Panc1 (cell line): ENCODE measurements around the gene FARP1. TPM values are rescaled to one million over a fixed set of nuclear protein-coding genes. Genes with fewer than 3 reads are reported as not detected.

ENCODE experiments used
- ATAC-seq: fragments of 200-7000 bp; cut with Tn5 transposase; 2 replicates; pipeline ENCODE4 v1.9.1; 2020; ENCODE audit warnings: mild to moderate bottlenecking, moderate library complexity
- BruUV-seq: library from RNA; stranded (reverse); fragments of 400-500 nt; replicated peaks from 2 replicates; lab custom pipeline; 2021; lab: Mats Ljungman, UMichigan
- CTCF ChIA-PET: fragments of 300-600 bp; sonication (Branson Sonifier 250); formaldehyde crosslinking; loops from one replicate; lab custom pipeline; 2022; ENCODE audit warnings: antibody characterized with exemption; lab: Charles Lee
- POLR2A ChIA-PET: fragments of 300-600 bp; sonication (Branson Sonifier 250); formaldehyde crosslinking; loops from one replicate; lab custom pipeline; 2022; ENCODE audit warnings: antibody characterized with exemption; lab: Charles Lee
- DNase-seq: peaks from one replicate; pipeline ENCODE4 v3.0.0-alpha.2; 2010; ENCODE audit warnings: low read depth, low spot score
- H3K27ac ChIP-seq: 2 replicates; pipeline ENCODE4 v1.5.1; 2011; ENCODE audit warnings: mild to moderate bottlenecking, low read length, inconsistent platforms
- H3K27me3 ChIP-seq: fragments of 200-500 bp; sonication (Bioruptor generic); 2 replicates; pipeline ENCODE4 v1.6.0; 2014; ENCODE audit warnings: low read length, inconsistent platforms; ENCODE audit not compliant: control insufficient read depth, insufficient read depth
- H3K36me3 ChIP-seq: fragments of 200-500 bp; sonication (Bioruptor generic); 2 replicates; pipeline ENCODE4 v1.5.1; 2014; ENCODE audit warnings: inconsistent platforms, mild to moderate bottlenecking, low read length, moderate library complexity; ENCODE audit not compliant: control insufficient read depth, insufficient read depth
- H3K4me1 ChIP-seq: 2 replicates; pipeline ENCODE4 v1.5.1; 2011; ENCODE audit warnings: inconsistent platforms, mild to moderate bottlenecking, low read length, moderate library complexity; ENCODE audit not compliant: control insufficient read depth, insufficient read depth
- H3K4me3 ChIP-seq, 2 experiments: 2 replicates each; pipeline ENCODE4 v1.5.1; 2011 to 2012; ENCODE audit warnings: low read depth in 2 of 2, low read length in 2 of 2, mild to moderate bottlenecking in 2 of 2, inconsistent platforms in 1 of 2, moderate library complexity in 1 of 2
- H3K9me3 ChIP-seq: fragments of 200-500 bp; sonication (Bioruptor generic); 2 replicates; pipeline ENCODE4 v1.5.1; 2014; ENCODE audit warnings: low read depth, mild to moderate bottlenecking, inconsistent platforms, low read length, moderate library complexity; ENCODE audit not compliant: control insufficient read depth, insufficient read depth
- POLR2AphosphoS5 ChIP-seq: IDR thresholded peaks from 2 replicates; pipeline ENCODE4 v1.6.1; 2012; ENCODE audit warnings: mild to moderate bottlenecking, low read depth, low read length, moderate library complexity
- SIN3A ChIP-seq: IDR thresholded peaks from 2 replicates; pipeline ENCODE4 v1.6.1; 2012; ENCODE audit warnings: low read depth, mild to moderate bottlenecking, low read length, moderate library complexity, borderline replicate concordance; ENCODE audit not compliant: insufficient read depth
- TCF7L2 ChIP-seq: IDR thresholded peaks from 2 replicates; pipeline ENCODE4 v1.6.1; 2011; ENCODE audit warnings: mild to moderate bottlenecking, low read depth, low read length, inconsistent platforms
- in situ Hi-C: cut with HindIII; loops from 2 replicates; pipeline ENCODE4 v1.10.0; 2016; ENCODE audit warnings: low sequenced_read_pairs, low pct_unique_long_range_greater_than_20kb
- intact Hi-C: fragments of 100-400 bp; cut with micrococcal nuclease; formaldehyde crosslinking; loops from one replicate; pipeline ENCODE4 v1.10.0; 2022; ENCODE audit not compliant: unreplicated experiment
- total RNA-seq: library from RNA; stranded (reverse); gene quantifications from one replicate; pipeline ENCODE4 v1.2.1, GENCODE V29; 2021; ENCODE audit not compliant: unreplicated experiment
- TF ChIP-seq, protein P1 (sequence below), 2 experiments: IDR thresholded peaks; 2 replicates each; pipeline ENCODE4 v1.6.1; 2011 to 2012; ENCODE audit warnings: low read depth in 2 of 2, control low read depth in 1 of 2, low read length in 1 of 2, mild to moderate bottlenecking in 1 of 2, moderate library complexity in 1 of 2; ENCODE audit not compliant: insufficient read depth in 1 of 2
- TF ChIP-seq, protein P2 (sequence below): fragments of 450-650 bp; IDR thresholded peaks from 2 replicates; pipeline ENCODE4 v1.5.1; 2017; ENCODE audit warnings: mild to moderate bottlenecking

Gene FARP1
- total RNA-seq, 1 experiment from 2014 or later = 61.9 TPM

DNA sequence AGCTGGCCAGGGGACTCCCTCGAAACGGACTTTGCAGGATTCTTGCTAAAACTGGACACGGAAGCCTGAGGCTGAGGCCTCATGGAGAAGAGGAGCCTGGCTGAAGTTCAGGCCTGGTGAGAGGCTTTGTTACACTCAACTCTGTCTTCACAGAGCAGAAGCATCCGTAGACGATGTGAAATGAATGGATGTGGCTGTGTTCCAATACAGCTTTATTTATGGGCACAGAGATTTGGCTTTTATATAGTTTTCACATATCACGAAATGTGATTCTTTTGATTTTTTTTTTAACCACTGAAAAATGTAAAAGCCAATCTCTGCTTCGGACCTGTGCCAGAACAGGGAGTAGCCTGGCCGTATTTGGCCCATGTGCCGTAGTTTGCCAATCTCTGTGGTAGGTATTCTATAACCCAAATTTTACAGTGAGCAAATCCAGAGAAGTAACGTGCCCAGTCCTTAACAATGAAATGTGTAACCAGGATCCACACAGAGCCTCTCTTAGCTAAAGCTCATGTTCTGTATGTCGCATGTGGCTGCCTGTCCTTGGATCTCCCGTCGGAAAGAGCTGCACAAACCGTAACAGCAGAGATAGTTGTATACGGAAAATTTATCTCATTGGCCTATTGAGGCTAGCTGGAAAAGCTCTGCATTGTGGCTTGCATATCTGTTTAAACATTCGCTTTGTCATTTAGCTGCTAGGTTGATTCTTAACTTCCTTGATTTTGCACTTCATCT lies 205.7 kb downstream of the FARP1 start:
- Histone ChIP-seq H3K4me1 (no peaks in the 10 kb centered on the region), H3K36me3 (no peaks in the 10 kb centered on the region), H3K4me3 (no peak overlapping the region), H3K9me3 (no peaks in the 10 kb centered on the region), H3K27me3 (no peaks in the 10 kb centered on the region), H3K27ac (no peak overlapping the region)
- ChIA-PET CTCF (interaction anchor here (0.6 kb wide), 1 partner anchor 1334 kb away, joined by 4 read pairs; no protein-coding TSS in a partner anchor), POLR2A (no interaction called here)
- BruUV-seq = no TSS peak
- in situ Hi-C loops = no loop called here
- DNase-seq (no peak), ATAC-seq (no peak)
- TF ChIP-seq TCF7L2 (no peak), SIN3A (no peak), POLR2AphosphoS5 (no peak)
- TF ChIP-seq, protein P1, sequence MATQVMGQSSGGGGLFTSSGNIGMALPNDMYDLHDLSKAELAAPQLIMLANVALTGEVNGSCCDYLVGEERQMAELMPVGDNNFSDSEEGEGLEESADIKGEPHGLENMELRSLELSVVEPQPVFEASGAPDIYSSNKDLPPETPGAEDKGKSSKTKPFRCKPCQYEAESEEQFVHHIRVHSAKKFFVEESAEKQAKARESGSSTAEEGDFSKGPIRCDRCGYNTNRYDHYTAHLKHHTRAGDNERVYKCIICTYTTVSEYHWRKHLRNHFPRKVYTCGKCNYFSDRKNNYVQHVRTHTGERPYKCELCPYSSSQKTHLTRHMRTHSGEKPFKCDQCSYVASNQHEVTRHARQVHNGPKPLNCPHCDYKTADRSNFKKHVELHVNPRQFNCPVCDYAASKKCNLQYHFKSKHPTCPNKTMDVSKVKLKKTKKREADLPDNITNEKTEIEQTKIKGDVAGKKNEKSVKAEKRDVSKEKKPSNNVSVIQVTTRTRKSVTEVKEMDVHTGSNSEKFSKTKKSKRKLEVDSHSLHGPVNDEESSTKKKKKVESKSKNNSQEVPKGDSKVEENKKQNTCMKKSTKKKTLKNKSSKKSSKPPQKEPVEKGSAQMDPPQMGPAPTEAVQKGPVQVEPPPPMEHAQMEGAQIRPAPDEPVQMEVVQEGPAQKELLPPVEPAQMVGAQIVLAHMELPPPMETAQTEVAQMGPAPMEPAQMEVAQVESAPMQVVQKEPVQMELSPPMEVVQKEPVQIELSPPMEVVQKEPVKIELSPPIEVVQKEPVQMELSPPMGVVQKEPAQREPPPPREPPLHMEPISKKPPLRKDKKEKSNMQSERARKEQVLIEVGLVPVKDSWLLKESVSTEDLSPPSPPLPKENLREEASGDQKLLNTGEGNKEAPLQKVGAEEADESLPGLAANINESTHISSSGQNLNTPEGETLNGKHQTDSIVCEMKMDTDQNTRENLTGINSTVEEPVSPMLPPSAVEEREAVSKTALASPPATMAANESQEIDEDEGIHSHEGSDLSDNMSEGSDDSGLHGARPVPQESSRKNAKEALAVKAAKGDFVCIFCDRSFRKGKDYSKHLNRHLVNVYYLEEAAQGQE (IDR thresholded peaks at IDR 0.05; ENCODE audit: insufficient read depth in 1 of 2, low read depth in 2 of 2, low read length in 1 of 2) = no peak
- TF ChIP-seq, protein P2, sequence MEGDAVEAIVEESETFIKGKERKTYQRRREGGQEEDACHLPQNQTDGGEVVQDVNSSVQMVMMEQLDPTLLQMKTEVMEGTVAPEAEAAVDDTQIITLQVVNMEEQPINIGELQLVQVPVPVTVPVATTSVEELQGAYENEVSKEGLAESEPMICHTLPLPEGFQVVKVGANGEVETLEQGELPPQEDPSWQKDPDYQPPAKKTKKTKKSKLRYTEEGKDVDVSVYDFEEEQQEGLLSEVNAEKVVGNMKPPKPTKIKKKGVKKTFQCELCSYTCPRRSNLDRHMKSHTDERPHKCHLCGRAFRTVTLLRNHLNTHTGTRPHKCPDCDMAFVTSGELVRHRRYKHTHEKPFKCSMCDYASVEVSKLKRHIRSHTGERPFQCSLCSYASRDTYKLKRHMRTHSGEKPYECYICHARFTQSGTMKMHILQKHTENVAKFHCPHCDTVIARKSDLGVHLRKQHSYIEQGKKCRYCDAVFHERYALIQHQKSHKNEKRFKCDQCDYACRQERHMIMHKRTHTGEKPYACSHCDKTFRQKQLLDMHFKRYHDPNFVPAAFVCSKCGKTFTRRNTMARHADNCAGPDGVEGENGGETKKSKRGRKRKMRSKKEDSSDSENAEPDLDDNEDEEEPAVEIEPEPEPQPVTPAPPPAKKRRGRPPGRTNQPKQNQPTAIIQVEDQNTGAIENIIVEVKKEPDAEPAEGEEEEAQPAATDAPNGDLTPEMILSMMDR = no peak
- intact Hi-C loops = no loop called here

DNA sequence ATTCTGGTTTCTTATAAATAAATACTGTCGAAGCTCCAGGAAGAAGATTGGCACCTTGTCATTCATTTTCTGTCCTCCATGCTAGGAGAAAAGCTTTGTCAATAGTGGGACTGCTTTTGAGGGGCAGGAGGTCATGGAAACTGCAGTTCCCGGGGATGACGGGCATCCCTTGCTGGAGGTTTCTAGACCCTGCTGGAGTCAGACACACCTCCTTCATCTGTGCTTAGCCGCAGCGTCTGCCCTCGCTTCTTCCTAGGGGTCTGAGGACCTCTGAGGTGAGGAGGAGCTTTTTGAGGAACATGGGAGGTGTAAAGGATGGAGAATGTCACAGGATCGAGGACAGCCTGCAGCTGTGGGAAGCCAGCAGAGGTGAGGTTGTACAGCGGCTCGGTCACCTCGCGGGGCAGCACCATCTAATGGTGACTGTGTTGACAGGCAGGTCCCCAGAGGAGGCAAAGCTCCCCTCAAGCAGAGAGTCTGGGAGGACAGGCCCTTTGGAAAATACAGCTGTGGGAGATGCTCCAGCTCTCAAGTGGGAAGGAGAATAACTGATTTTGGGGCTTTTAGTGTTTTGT lies 206.9 kb downstream of the FARP1 start:
- no peaks in the 10 kb centered on the region for H3K4me1 ChIP-seq
- intact Hi-C loops = no loop called here

More for the DNA sequence above, 206.9 kb downstream of the FARP1 start:
- H3K4me3 ChIP-seq = no peak overlapping the region
- H3K36me3 ChIP-seq = no peaks in the 10 kb centered on the region
- BruUV-seq = no TSS peak
- H3K27me3 ChIP-seq = no peaks in the 10 kb centered on the region
- in situ Hi-C loops = no loop called here
- ChIA-PET POLR2A (no interaction called here), CTCF (interaction anchor here (0.5 kb wide), 1 partner anchor 27 kb away, joined by 8 read pairs; no protein-coding TSS in a partner anchor)
- no peak overlapping the region for H3K27ac ChIP-seq
- ATAC-seq = no peak
- no peak for DNase-seq
- no peaks in the 10 kb centered on the region for H3K9me3 ChIP-seq
- TF ChIP-seq, protein P2 = peak; percentile 22
- TF ChIP-seq POLR2AphosphoS5 (no peak), TCF7L2 (no peak), SIN3A (no peak)
- TF ChIP-seq, protein P1 (IDR thresholded peaks at IDR 0.05; ENCODE audit: insufficient read depth in 1 of 2, low read depth in 2 of 2, low read length in 1 of 2) = no peak
